ENCODE results near the gene BLOC1S4.

The BLOC1S4 gene

GRCh38 chr4:6692806-6693205, 23.2 kb upstream of the BLOC1S4 start:
- DNase-seq, result no peak

- DNase-seq, result no peak
These were observed 22.5 kb upstream of the BLOC1S4 start, which contains the start of gene S100P for GRCh38 chr4:6693231-6694176. S100P (plus strand) TSS chr4:6693878; CDS start chr4:6693933, 55 bp downstream.

- no peak for DNase-seq
These were observed 21.6 kb upstream of the BLOC1S4 start for GRCh38 chr4:6694177-6694901.

- DNase-seq, result peak; percentile 88
These were observed 20.0 kb upstream of the BLOC1S4 start for GRCh38 chr4:6695660-6696610.

GRCh38 chr4:6696611-6697010, 19.4 kb upstream of the BLOC1S4 start:
- DNase-seq, result no peak

- DNase-seq, result no peak
These were observed 18.8 kb upstream of the BLOC1S4 start for GRCh38 chr4:6697131-6697530.

- DNase-seq, result no peak
These were observed 16.6 kb upstream of the BLOC1S4 start for GRCh38 chr4:6699388-6699787.

- DNase-seq, result no peak
These were observed 16.1 kb upstream of the BLOC1S4 start for GRCh38 chr4:6699903-6700302.

- peak; percentile 51 for DNase-seq
These were observed 14.6 kb upstream of the BLOC1S4 start for GRCh38 chr4:6701371-6701770.

GRCh38 chr4:6702761-6703160, 13.2 kb upstream of the BLOC1S4 start:
- no peak for DNase-seq

GRCh38 chr4:6703786-6704185, 12.2 kb upstream of the BLOC1S4 start:
- DNase-seq, result no peak

- DNase-seq, result no peak
These were observed 10.3 kb upstream of the BLOC1S4 start for GRCh38 chr4:6705646-6706045.

- no peak for DNase-seq
These were observed 9.8 kb upstream of the BLOC1S4 start for GRCh38 chr4:6706173-6706572.

- peak; percentile 99 for DNase-seq
These were observed 6.5 kb upstream of the BLOC1S4 start, which contains the start of gene MRFAP1L1 for GRCh38 chr4:6709230-6710114. MRFAP1L1 (minus strand) TSS chr4:6709865; CDS start chr4:6709629, 236 bp downstream.

- no peak for DNase-seq
These were observed 5.7 kb upstream of the BLOC1S4 start for GRCh38 chr4:6710282-6710681.

- DNase-seq, result no peak
These were observed 5.0 kb upstream of the BLOC1S4 start for GRCh38 chr4:6710996-6711395.

GRCh38 chr4:6714954-6715353, 1.0 kb upstream of the BLOC1S4 start:
- DNase-seq, result no peak

- DNase-seq, result no peak
These were observed 313 bp upstream of the BLOC1S4 start for GRCh38 chr4:6715704-6716017.

GRCh38 chr4:6716958-6717655, 1.1 kb downstream of the BLOC1S4 start:
- no peak for DNase-seq

GRCh38 chr4:6718932-6719610, 3.1 kb downstream of the BLOC1S4 start:
- DNase-seq, result no peak
